DMS153 treated with DMSO at 0.1 percent for 48 hours (cell line): Measurements from ENCODE around the gene DTX1.
"Not testable (repeated sequence)": the region's sequence is repeated elsewhere in the genome, so short reads cannot be mapped to it uniquely, and the experiment has no call there.

Experiments used
- DNase-seq: peaks from one replicate; lab custom pipeline; 2025; ENCODE audit not compliant: unreplicated experiment; lab: John Stamatoyannopoulos, UW

DTX1 gene

GRCh38 chr12:113112043-113112899 lies 55.7 kb downstream of the DTX1 start:
- no peak for DNase-seq

GRCh38 chr12:113113397-113113796 lies 56.9 kb downstream of the DTX1 start:
- DNase-seq = no peak

GRCh38 chr12:113114447-113115178 lies 58.1 kb downstream of the DTX1 start:
- DNase-seq = no peak

- no peak for DNase-seq
These were observed 59.1 kb downstream of the DTX1 start for GRCh38 chr12:113115455-113116126.

- peak; percentile 98 for DNase-seq
These were observed 60.3 kb downstream of the DTX1 start for GRCh38 chr12:113116875-113117274.

GRCh38 chr12:113117684-113118083 lies 61.2 kb downstream of the DTX1 start:
- DNase-seq = not testable (repeated sequence)

- no peak for DNase-seq
These were observed 61.6 kb downstream of the DTX1 start for GRCh38 chr12:113118142-113118541.

- no peak for DNase-seq
These were observed 63.6 kb downstream of the DTX1 start for GRCh38 chr12:113119980-113120669.

- peak; percentile 90 for DNase-seq
These were observed 64.3 kb downstream of the DTX1 start for GRCh38 chr12:113120670-113121370.

GRCh38 chr12:113127791-113128199 lies 71.3 kb downstream of the DTX1 start:
- no peak for DNase-seq

- DNase-seq = no peak
These were observed 72.5 kb downstream of the DTX1 start for GRCh38 chr12:113128802-113129663.

- no peak for DNase-seq
These were observed 73.3 kb downstream of the DTX1 start for GRCh38 chr12:113129664-113130456.

GRCh38 chr12:113130457-113131135 lies 74.1 kb downstream of the DTX1 start:
- DNase-seq = no peak

GRCh38 chr12:113131556-113131955 lies 75.0 kb downstream of the DTX1 start:
- DNase-seq = no peak

GRCh38 chr12:113133036-113133435 lies 76.5 kb downstream of the DTX1 start:
- DNase-seq = no peak

GRCh38 chr12:113133666-113134065 lies 77.1 kb downstream of the DTX1 start:
- no peak for DNase-seq

- no peak for DNase-seq
These were observed 77.5 kb downstream of the DTX1 start for GRCh38 chr12:113134071-113134470.

GRCh38 chr12:113134521-113134951 lies 78.0 kb downstream of the DTX1 start:
- no peak for DNase-seq
